ENCODE measurements around the gene RBM19. TPM values are rescaled to one million over a fixed set of nuclear protein-coding genes. Genes with fewer than 3 reads are reported as not detected.

Gene RBM19
- total RNA-seq, 1 experiment from 2014 or later: 61.7 TPM

- POLR2A ChIA-PET (ENCODE audit: unreplicated experiment): no interaction called here
- Histone ChIP-seq H3K4me1 (ENCODE audit: insufficient read depth, low read length) (peaks cover 44% of the 10 kb centered on the region), H3K27ac (ENCODE audit: low read length) (peak overlapping the region; percentile 2; the same call in 1 of the 2 replicates), H3K36me3 (ENCODE audit: low read depth, low read length) (no peaks in the 10 kb centered on the region), H3K4me3 (ENCODE audit: low read length) (no peak overlapping the region), H3F3A (ENCODE audit: low read length, unreplicated experiment) (no peaks in the 10 kb centered on the region), H3K9me2 (replicated peaks; ENCODE audit: low read length) (no peaks in the 10 kb centered on the region), H2AFZ (ENCODE audit: low read length) (no peak overlapping the region), H3K4me2 (ENCODE audit: low read length) (peak overlapping the region; percentile 52), H3K9me3 (ENCODE audit: low read length) (no peaks in the 10 kb centered on the region), H3K9ac (ENCODE audit: low read length) (no peak overlapping the region), H3K27me3 (ENCODE audit: low read length) (no peaks in the 10 kb centered on the region), H3K79me2 (ENCODE audit: low read length) (no peaks in the 10 kb centered on the region), H4K20me1 (ENCODE audit: low read length) (no peaks in the 10 kb centered on the region)
- ATAC-seq: no peak
- peak; percentile 53 for DNase-seq
- intact Hi-C loops (cut with micrococcal nuclease): loop anchor here (2.0 to 10.0 kb wide), 2 partner anchors 59 to 321 kb away; no protein-coding TSS in a partner anchor
- CTCF ChIA-PET: no interaction called here
- TF ChIP-seq CTCF (conservative IDR thresholded peaks at IDR 0.05; ENCODE audit: low read depth, low read length) (peak; percentile 59), EZH2 (IDR thresholded peaks at IDR 0.05; ENCODE audit: low read length, unreplicated experiment) (no peak)
- BruUV-seq (replicated peaks): no TSS peak
Measured at GRCh38 chr12:113786107-113786506, 180.0 kb downstream of the RBM19 start.

- H3K9me3 ChIP-seq (ENCODE audit: low read length): no peaks in the 10 kb centered on the region
- no peak overlapping the region for H3K9ac ChIP-seq (ENCODE audit: low read length)
- no peak overlapping the region for H3K4me2 ChIP-seq (ENCODE audit: low read length)
- H3K36me3 ChIP-seq (ENCODE audit: low read depth, low read length): no peaks in the 10 kb centered on the region
- no peak overlapping the region for H3K27ac ChIP-seq (ENCODE audit: low read length)
- ATAC-seq: no peak
- H2AFZ ChIP-seq (ENCODE audit: low read length): no peak overlapping the region
- H3K27me3 ChIP-seq (ENCODE audit: low read length): no peaks in the 10 kb centered on the region
- H3F3A ChIP-seq (ENCODE audit: low read length, unreplicated experiment): no peaks in the 10 kb centered on the region
- ChIA-PET POLR2A (ENCODE audit: unreplicated experiment) (no interaction called here), CTCF (no interaction called here)
- H3K4me3 ChIP-seq (ENCODE audit: low read length): no peak overlapping the region
- H4K20me1 ChIP-seq (ENCODE audit: low read length): no peaks in the 10 kb centered on the region
- no peak for TF ChIP-seq EZH2 (IDR thresholded peaks at IDR 0.05; ENCODE audit: low read length, unreplicated experiment)
- TF ChIP-seq CTCF (conservative IDR thresholded peaks at IDR 0.05; ENCODE audit: low read depth, low read length): no peak
- no peak for TF ChIP-seq EZH2phosphoT487 (IDR thresholded peaks at IDR 0.05; ENCODE audit: borderline replicate concordance, low read length)
- intact Hi-C loops (cut with micrococcal nuclease): loop anchor here (10.0 kb wide), 1 partner anchor 319 kb away; no protein-coding TSS in a partner anchor
- no peaks in the 10 kb centered on the region for H3K9me2 ChIP-seq (replicated peaks; ENCODE audit: low read length)
- no TSS peak for BruUV-seq (replicated peaks)
- no peak for DNase-seq
- H3K4me1 ChIP-seq (ENCODE audit: insufficient read depth, low read length): peaks cover 45% of the 10 kb centered on the region
- no peaks in the 10 kb centered on the region for H3K79me2 ChIP-seq (ENCODE audit: low read length)
Measured at GRCh38 chr12:113783811-113784210, 182.3 kb downstream of the RBM19 start.

- no peak overlapping the region for H2AFZ ChIP-seq (ENCODE audit: low read length)
- H3K4me1 ChIP-seq (ENCODE audit: insufficient read depth, low read length): peaks cover 38% of the 10 kb centered on the region
- no peaks in the 10 kb centered on the region for H3K9me3 ChIP-seq (ENCODE audit: low read length)
- no peak overlapping the region for H3K27ac ChIP-seq (ENCODE audit: low read length)
- BruUV-seq (replicated peaks): no TSS peak
- intact Hi-C loops (cut with micrococcal nuclease): loop anchor here (10.0 kb wide), 1 partner anchor 318 kb away; no protein-coding TSS in a partner anchor
- H3K9ac ChIP-seq (ENCODE audit: low read length): no peak overlapping the region
- no peak overlapping the region for H3K4me3 ChIP-seq (ENCODE audit: low read length)
- no peaks in the 10 kb centered on the region for H3K27me3 ChIP-seq (ENCODE audit: low read length)
- H3K36me3 ChIP-seq (ENCODE audit: low read depth, low read length): no peaks in the 10 kb centered on the region
- no peak overlapping the region for H3K4me2 ChIP-seq (ENCODE audit: low read length)
- no peaks in the 10 kb centered on the region for H4K20me1 ChIP-seq (ENCODE audit: low read length)
- H3K9me2 ChIP-seq (replicated peaks; ENCODE audit: low read length): no peaks in the 10 kb centered on the region
- no peaks in the 10 kb centered on the region for H3F3A ChIP-seq (ENCODE audit: low read length, unreplicated experiment)
- DNase-seq (no peak), ATAC-seq (no peak)
- CTCF ChIA-PET: no interaction called here
- TF ChIP-seq EZH2 (IDR thresholded peaks at IDR 0.05; ENCODE audit: low read length, unreplicated experiment) (no peak), CTCF (conservative IDR thresholded peaks at IDR 0.05; ENCODE audit: low read depth, low read length) (no peak), EZH2phosphoT487 (IDR thresholded peaks at IDR 0.05; ENCODE audit: borderline replicate concordance, low read length) (no peak)
- no peaks in the 10 kb centered on the region for H3K79me2 ChIP-seq (ENCODE audit: low read length)
- POLR2A ChIA-PET (ENCODE audit: unreplicated experiment): no interaction called here
Measured at GRCh38 chr12:113782873-113783272, 183.3 kb downstream of the RBM19 start.

Measured in PC-3 (cell line).